Measurements from ENCODE around the gene LRRC15. TPM values are rescaled to one million over a fixed set of nuclear protein-coding genes. Genes with fewer than 3 reads are reported as not detected.

LRRC15 gene
- total and polyA plus RNA-seq, 2 donors: 0.08 to 0.11 TPM

DNA sequence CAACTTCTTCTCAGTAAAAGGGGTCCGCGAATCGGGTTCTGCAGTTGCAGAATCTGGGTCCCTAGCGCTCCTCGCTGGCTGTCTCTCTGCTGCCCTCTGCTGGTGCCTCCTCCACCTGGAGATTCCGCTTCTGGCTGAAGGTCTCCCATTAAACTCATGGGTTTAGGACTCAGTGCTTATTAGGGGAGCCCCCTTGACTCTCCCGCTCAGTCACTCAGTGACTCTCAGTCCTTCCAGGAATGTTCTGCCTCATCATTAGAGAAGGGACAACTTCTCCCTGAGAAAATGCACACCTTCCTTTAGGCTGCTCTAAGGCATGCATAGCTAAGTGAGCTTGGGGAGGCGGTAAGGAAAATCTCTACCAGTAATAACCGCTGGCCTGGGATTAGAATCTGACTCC is 25.5 kb downstream of the LRRC15 start:
- no peak overlapping the region for H3K4me3 ChIP-seq (ENCODE audit: low read depth, low read length)
- H3K27ac ChIP-seq (ENCODE audit: low read depth): no peak overlapping the region
- H3K36me3 ChIP-seq (ENCODE audit: insufficient read depth): no peaks in the 10 kb centered on the region
- DNase-seq (ENCODE audit: extremely low spot score): no peak
- WGBS: 36% methylated on average over 9 of the region's 9 CpGs
- no peaks in the 10 kb centered on the region for H3K4me1 ChIP-seq (ENCODE audit: insufficient read depth)

GRCh38 chr3:194343561-194343893 is 26.0 kb downstream of the LRRC15 start:
- no peak overlapping the region for H3K4me3 ChIP-seq (ENCODE audit: low read depth, low read length)
- 90% methylated on average over 2 of the region's 2 CpGs for WGBS
- no peaks in the 10 kb centered on the region for H3K36me3 ChIP-seq (ENCODE audit: insufficient read depth)
- no peak overlapping the region for H3K27ac ChIP-seq (ENCODE audit: low read depth)
- DNase-seq (ENCODE audit: extremely low spot score): no peak
- no peaks in the 10 kb centered on the region for H3K4me1 ChIP-seq (ENCODE audit: insufficient read depth)

GRCh38 chr3:194342861-194343560 is 26.5 kb downstream of the LRRC15 start:
- Histone ChIP-seq H3K4me1 (ENCODE audit: insufficient read depth) (no peaks in the 10 kb centered on the region), H3K4me3 (ENCODE audit: low read depth, low read length) (no peak overlapping the region), H3K36me3 (ENCODE audit: insufficient read depth) (no peaks in the 10 kb centered on the region), H3K27ac (ENCODE audit: low read depth) (no peak overlapping the region)
- WGBS: 88% methylated on average over 9 of the region's 9 CpGs
- no peak for DNase-seq (ENCODE audit: extremely low spot score)

DNA sequence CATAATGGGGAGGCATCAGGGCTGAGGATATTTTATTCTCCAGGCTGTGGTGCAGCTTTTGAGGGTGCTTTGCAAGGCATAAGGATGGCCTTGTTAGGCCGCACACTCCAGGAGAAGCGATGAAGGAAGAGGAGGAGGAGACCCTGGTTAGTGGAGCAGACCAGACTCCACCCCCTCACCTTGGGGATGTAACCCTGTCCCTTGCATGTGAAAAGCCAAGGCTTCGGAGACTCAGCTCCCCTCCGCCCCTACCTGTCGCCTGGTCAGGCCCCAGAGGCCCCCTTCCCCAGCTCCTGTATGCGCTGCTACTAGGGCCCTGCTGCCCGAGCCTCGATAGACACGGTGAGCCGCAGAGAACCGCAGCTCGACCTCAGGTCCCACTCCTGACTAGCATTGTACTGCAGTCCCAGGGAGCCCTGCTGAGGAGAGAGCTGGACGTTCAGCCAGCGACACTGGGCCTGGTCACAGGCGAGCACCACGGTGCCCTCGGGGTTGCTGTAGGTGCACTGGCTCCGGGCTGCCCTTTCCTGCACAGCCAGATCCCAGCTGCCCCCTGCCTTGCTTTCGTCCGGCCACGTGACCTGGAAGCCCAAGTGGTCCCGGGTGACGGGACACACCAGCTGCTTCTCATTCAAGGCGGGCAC is 28.7 kb downstream of the LRRC15 start:
- DNase-seq (ENCODE audit: extremely low spot score): no peak
- 87% methylated on average over 24 of the region's 24 CpGs for WGBS
- no peak overlapping the region for H3K4me3 ChIP-seq (ENCODE audit: low read depth, low read length)
- no peaks in the 10 kb centered on the region for H3K4me1 ChIP-seq (ENCODE audit: insufficient read depth)
- no peak overlapping the region for H3K27ac ChIP-seq (ENCODE audit: low read depth)
- no peaks in the 10 kb centered on the region for H3K36me3 ChIP-seq (ENCODE audit: insufficient read depth)

- no peak for DNase-seq (ENCODE audit: extremely low spot score)
- H3K4me1 ChIP-seq (ENCODE audit: insufficient read depth): no peaks in the 10 kb centered on the region
- no peaks in the 10 kb centered on the region for H3K36me3 ChIP-seq (ENCODE audit: insufficient read depth)
- H3K27ac ChIP-seq (ENCODE audit: low read depth): no peak overlapping the region
- 49% methylated on average over 5 of the region's 5 CpGs for WGBS
- H3K4me3 ChIP-seq (ENCODE audit: low read depth, low read length): no peak overlapping the region
These were observed 29.7 kb downstream of the LRRC15 start for GRCh38 chr3:194339840-194340239.

GRCh38 chr3:194339356-194339755 is 30.2 kb downstream of the LRRC15 start:
- WGBS: 83% methylated on average over 9 of the region's 9 CpGs
- Histone ChIP-seq H3K36me3 (ENCODE audit: insufficient read depth) (no peaks in the 10 kb centered on the region), H3K4me1 (ENCODE audit: insufficient read depth) (no peaks in the 10 kb centered on the region), H3K4me3 (ENCODE audit: low read depth, low read length) (no peak overlapping the region), H3K27ac (ENCODE audit: low read depth) (no peak overlapping the region)
- DNase-seq (ENCODE audit: extremely low spot score): no peak

GRCh38 chr3:194337965-194338753 is 31.4 kb downstream of the LRRC15 start:
- no peak for DNase-seq (ENCODE audit: extremely low spot score)
- H3K36me3 ChIP-seq (ENCODE audit: insufficient read depth): no peaks in the 10 kb centered on the region
- no peaks in the 10 kb centered on the region for H3K4me1 ChIP-seq (ENCODE audit: insufficient read depth)
- H3K4me3 ChIP-seq (ENCODE audit: low read depth, low read length): no peak overlapping the region
- 76% methylated on average over 13 of the region's 13 CpGs for WGBS
- H3K27ac ChIP-seq (ENCODE audit: low read depth): no peak overlapping the region

GRCh38 chr3:194336601-194337355 is 32.8 kb downstream of the LRRC15 start:
- 78% methylated on average over 17 of the region's 17 CpGs for WGBS
- Histone ChIP-seq H3K4me3 (ENCODE audit: low read depth, low read length) (no peak overlapping the region), H3K36me3 (ENCODE audit: insufficient read depth) (no peaks in the 10 kb centered on the region)

DNA sequence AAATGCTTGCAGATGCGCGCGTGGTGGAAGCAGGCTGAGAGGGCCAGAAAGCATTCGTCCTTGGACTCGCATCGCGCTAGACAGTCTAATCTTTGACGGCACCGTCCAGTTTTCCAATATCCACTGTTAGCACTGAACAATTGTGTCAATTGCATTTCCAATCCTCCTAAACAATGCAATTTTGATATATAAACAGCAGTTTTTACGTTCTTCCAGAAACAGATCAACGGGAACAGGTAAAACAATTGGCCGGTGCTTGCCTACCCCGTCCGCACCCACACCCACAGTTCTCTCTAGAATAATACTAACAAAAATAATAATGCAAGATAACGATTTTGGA is 35.6 kb downstream of the LRRC15 start:
- H3K4me3 ChIP-seq (ENCODE audit: low read depth, low read length): no peak overlapping the region

More at GRCh38 chr3:194336601-194337355, 32.8 kb downstream of the LRRC15 start:
- no peak for DNase-seq (ENCODE audit: extremely low spot score)
- Histone ChIP-seq H3K27ac (ENCODE audit: low read depth) (no peak overlapping the region), H3K4me1 (ENCODE audit: insufficient read depth) (no peaks in the 10 kb centered on the region)

GRCh38 chr3:194333212-194333980 is 36.1 kb downstream of the LRRC15 start:
- Histone ChIP-seq H3K4me1 (ENCODE audit: insufficient read depth) (no peaks in the 10 kb centered on the region), H3K36me3 (ENCODE audit: insufficient read depth) (no peaks in the 10 kb centered on the region), H3K4me3 (ENCODE audit: low read depth, low read length) (peak overlapping the region; percentile 4), H3K27ac (ENCODE audit: low read depth) (no peak overlapping the region)
- DNase-seq (ENCODE audit: extremely low spot score): no peak
- 4% methylated on average over 69 of the region's 69 CpGs for WGBS

More for the DNA sequence above, 35.6 kb downstream of the LRRC15 start:
- Histone ChIP-seq H3K27ac (ENCODE audit: low read depth) (no peak overlapping the region), H3K36me3 (ENCODE audit: insufficient read depth) (no peaks in the 10 kb centered on the region), H3K4me1 (ENCODE audit: insufficient read depth) (no peaks in the 10 kb centered on the region)
- DNase-seq (ENCODE audit: extremely low spot score): no peak
- 35% methylated on average over 15 of the region's 15 CpGs for WGBS

DNA sequence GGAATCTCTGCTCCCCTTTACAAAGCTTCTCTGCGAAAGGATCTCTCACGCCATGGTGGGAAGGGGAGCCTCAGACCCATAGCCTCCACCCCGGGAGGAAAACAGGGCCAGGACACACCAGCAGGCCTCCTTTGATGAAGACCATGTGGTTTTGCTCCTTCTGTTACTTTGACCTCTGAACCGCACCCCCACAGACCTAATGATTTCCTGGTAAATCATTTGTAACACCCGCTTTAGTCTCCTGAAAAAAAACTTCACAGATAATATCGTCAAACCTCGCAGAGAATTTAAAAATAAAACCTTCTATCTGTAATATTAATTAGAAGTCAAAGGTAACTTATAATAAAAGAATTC is 36.7 kb downstream of the LRRC15 start:
- Histone ChIP-seq H3K36me3 (ENCODE audit: insufficient read depth) (no peaks in the 10 kb centered on the region), H3K27ac (ENCODE audit: low read depth) (no peak overlapping the region), H3K4me1 (ENCODE audit: insufficient read depth) (no peaks in the 10 kb centered on the region), H3K4me3 (ENCODE audit: low read depth, low read length) (no peak overlapping the region)
- WGBS: 83% methylated on average over 7 of the region's 7 CpGs
- DNase-seq (ENCODE audit: extremely low spot score): no peak

DNA sequence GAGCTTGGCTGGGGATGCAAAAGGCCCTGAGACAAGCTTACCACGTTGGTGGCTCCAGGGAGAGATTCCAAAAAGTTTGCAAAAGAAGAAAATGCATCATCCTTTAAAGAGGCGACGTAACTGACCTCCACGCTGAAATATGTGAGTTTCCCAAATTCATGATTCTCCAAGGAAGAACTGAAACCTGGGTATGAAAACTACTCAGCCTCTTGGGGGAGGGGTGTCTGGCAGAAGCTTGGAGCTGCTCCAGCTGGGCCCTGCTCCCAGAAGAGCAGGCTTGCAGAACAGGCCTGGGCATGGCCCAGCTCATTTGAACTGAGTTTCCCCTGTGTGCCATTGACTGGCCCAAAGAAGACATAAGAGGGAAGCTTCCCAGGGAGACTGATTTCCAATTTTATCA is 39.0 kb downstream of the LRRC15 start:
- no peak overlapping the region for H3K27ac ChIP-seq (ENCODE audit: low read depth)
- H3K4me3 ChIP-seq (ENCODE audit: low read depth, low read length): no peak overlapping the region
- WGBS: 59% methylated on average over 4 of the region's 4 CpGs
- H3K4me1 ChIP-seq (ENCODE audit: insufficient read depth): no peaks in the 10 kb centered on the region
- no peaks in the 10 kb centered on the region for H3K36me3 ChIP-seq (ENCODE audit: insufficient read depth)
- DNase-seq (ENCODE audit: extremely low spot score): no peak

DNA sequence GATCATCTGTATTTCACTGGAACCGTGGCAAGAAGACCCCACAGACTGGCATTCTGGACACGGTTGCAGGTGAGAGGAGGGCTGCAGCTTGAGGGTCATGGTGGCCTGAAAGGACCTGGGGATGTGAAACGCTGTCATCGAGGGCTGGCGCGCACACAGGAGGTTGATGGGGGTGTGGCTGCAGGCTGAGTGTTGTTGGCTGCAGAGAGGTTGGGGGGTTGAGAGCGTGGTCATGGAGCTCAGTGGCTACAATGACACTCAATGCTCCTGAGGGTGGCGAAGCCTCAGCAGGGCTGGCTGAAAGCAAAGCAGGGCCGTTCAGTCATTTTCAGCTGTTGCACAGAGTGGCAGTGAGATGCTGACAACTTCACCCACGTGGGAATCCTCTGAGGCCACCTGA is 39.4 kb downstream of the LRRC15 start:
- no peak for DNase-seq (ENCODE audit: extremely low spot score)
- Histone ChIP-seq H3K27ac (ENCODE audit: low read depth) (no peak overlapping the region), H3K36me3 (ENCODE audit: insufficient read depth) (no peaks in the 10 kb centered on the region), H3K4me3 (ENCODE audit: low read depth, low read length) (no peak overlapping the region), H3K4me1 (ENCODE audit: insufficient read depth) (no peaks in the 10 kb centered on the region)
- WGBS: 87% methylated on average over 10 of the region's 10 CpGs

All from urinary bladder (tissue), 4 donors.